Measurements from ENCODE around the gene CHST11.
A peak's percentile ranks its signal among the peaks of the same experiment; 100 is the strongest.
"Not testable (repeated sequence)": the region's sequence is repeated elsewhere in the genome, so short reads cannot be mapped to it uniquely, and the experiment has no call there.

The CHST11 gene

GRCh38 chr12:104532636-104533035 lies 75.9 kb downstream of the CHST11 start:
- no peak for DNase-seq

GRCh38 chr12:104533134-104533533 lies 76.4 kb downstream of the CHST11 start:
- no peak for DNase-seq

- no peak for DNase-seq
These were observed 77.6 kb downstream of the CHST11 start for GRCh38 chr12:104534162-104534856.

GRCh38 chr12:104534857-104535248 lies 78.1 kb downstream of the CHST11 start:
- no peak for DNase-seq

GRCh38 chr12:104535369-104535768 lies 78.6 kb downstream of the CHST11 start:
- DNase-seq = no peak

GRCh38 chr12:104536841-104537240 lies 80.1 kb downstream of the CHST11 start:
- no peak for DNase-seq

- no peak for DNase-seq
These were observed 81.3 kb downstream of the CHST11 start for GRCh38 chr12:104538056-104538455.

- DNase-seq = no peak
These were observed 82.2 kb downstream of the CHST11 start for GRCh38 chr12:104538891-104539462.

- DNase-seq = no peak
These were observed 88.1 kb downstream of the CHST11 start for GRCh38 chr12:104544836-104545235.

- no peak for DNase-seq
These were observed 89.8 kb downstream of the CHST11 start for GRCh38 chr12:104546575-104546974.

GRCh38 chr12:104547235-104547634 lies 90.5 kb downstream of the CHST11 start:
- DNase-seq = peak; percentile 22

- no peak for DNase-seq
These were observed 93.2 kb downstream of the CHST11 start for GRCh38 chr12:104549815-104550480.

GRCh38 chr12:104551313-104551931 lies 94.7 kb downstream of the CHST11 start:
- DNase-seq = no peak

GRCh38 chr12:104553421-104553820 lies 96.7 kb downstream of the CHST11 start:
- DNase-seq = no peak

GRCh38 chr12:104555648-104556047 lies 98.9 kb downstream of the CHST11 start:
- DNase-seq = no peak

- no peak for DNase-seq
These were observed 100.9 kb downstream of the CHST11 start for GRCh38 chr12:104557488-104558195.

- DNase-seq = no peak
These were observed 104.1 kb downstream of the CHST11 start for GRCh38 chr12:104560881-104561280.

GRCh38 chr12:104562763-104563162 lies 106.0 kb downstream of the CHST11 start:
- no peak for DNase-seq

GRCh38 chr12:104564662-104565061 lies 107.9 kb downstream of the CHST11 start:
- not testable (repeated sequence) for DNase-seq

GRCh38 chr12:104565606-104566243 lies 109.0 kb downstream of the CHST11 start:
- DNase-seq = no peak

GRCh38 chr12:104566244-104566993 lies 109.7 kb downstream of the CHST11 start:
- no peak for DNase-seq
